HG03521 (cell line): ENCODE measurements around the gene SLC25A27.

Source experiments
- ATAC-seq: cut with Tn5 transposase; IDR thresholded peaks from one replicate; pipeline ENCODE4 v1.9.1; 2021; ENCODE audit warnings: mild to moderate bottlenecking, moderate library complexity; ENCODE audit not compliant: unreplicated experiment

Gene SLC25A27

GRCh38 chr6:46648869-46649492 is 3.8 kb upstream of the SLC25A27 start:
- ATAC-seq: no peak

DNA sequence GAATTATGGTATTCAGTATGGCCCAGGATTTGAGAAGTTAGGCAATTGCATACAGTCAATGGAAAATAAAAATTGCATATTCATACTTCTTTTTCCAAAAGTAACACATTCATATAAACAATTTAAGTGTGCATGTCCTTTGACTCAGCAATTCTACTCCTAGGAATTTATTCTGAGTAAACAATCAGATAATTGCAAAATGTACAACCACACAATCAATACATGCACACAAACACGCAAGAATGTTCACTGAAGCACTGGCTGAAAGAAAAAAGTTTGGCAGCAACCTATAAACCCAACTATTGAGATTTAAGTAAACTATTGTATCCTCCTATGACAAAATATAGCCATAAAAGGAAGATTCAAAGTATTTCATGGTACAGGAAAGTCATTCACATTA is 1.8 kb upstream of the SLC25A27 start:
- no peak for ATAC-seq

- ATAC-seq: no peak
Measured at GRCh38 chr6:46651816-46652215, 959 bp upstream of the SLC25A27 start.

DNA sequence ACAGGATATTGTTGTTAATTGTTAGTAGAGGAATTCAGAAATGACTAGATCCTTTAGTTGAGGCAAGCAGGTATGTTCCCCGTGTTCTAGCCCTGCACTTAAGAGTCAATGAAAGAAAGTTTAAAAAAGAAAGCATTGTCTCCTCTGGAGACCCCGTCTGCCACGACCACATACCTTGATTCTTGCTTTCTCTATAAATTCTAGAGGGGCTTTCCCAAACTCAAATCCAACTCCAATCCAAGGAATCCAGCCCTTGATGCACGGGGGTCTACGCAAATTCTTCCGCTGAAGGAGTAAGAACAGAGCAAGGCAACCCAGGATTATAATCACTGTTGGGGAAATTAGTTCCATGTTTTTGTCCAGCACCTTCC is 558 bp upstream of the SLC25A27 start:
- ATAC-seq: no peak

GRCh38 chr6:46653439-46654195 is 842 bp downstream of the SLC25A27 start:
- no peak for ATAC-seq

DNA sequence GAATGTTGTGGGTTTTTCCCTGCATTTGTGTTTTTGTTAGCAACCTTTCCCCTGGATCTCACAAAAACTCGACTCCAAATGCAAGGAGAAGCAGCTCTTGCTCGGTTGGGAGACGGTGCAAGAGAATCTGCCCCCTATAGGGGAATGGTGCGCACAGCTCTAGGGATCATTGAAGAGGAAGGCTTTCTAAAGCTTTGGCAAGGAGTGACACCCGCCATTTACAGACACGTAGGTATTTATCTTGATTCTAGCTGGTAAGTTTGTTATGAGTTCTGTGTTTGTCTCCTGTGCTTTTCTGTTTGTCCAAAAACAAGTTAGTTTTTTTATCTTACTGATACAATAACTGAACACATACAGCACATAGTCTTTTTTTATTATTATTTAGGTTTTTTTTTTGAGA is 3.0 kb downstream of the SLC25A27 start:
- ATAC-seq: no peak

GRCh38 chr6:46657642-46658041 is 4.9 kb downstream of the SLC25A27 start:
- ATAC-seq: no peak

DNA sequence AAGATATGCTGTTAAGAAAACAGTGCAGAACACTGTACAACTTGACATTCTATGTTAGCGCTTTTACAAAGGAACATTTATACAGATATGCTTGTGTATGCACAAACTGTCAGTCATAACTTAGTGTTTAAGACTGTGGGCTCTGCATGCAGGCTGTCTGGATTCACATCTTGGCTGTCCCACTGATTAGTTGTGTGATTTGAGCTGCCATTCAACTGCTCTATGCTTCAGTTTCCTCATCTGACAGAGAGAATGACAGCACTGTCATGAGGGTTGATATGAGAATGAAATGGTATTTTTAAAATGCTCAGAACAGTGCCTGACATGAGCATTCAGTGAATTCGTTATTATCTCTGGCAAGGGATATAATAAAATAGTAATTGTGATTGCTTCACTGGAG is 8.7 kb downstream of the SLC25A27 start:
- no peak for ATAC-seq

DNA sequence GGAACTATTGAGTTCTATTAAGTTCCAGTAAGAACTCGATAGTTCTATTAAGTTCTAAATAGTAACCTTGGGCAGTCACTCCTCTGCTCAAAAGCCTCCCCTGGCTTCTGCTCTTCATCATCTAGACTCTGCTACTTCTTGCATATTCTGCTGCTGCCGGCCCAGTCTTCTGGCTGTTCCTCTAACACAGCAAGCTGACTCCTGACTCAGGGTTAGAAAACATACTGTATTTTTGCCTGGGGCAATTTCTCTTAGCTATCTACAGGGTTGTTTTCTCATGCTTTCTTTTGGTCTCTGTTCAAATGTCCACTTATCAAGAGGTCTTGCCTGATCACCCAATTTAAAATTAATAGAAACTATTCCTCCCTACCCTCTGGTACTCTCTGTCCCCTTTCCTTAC is 14.6 kb downstream of the SLC25A27 start:
- no peak for ATAC-seq

DNA sequence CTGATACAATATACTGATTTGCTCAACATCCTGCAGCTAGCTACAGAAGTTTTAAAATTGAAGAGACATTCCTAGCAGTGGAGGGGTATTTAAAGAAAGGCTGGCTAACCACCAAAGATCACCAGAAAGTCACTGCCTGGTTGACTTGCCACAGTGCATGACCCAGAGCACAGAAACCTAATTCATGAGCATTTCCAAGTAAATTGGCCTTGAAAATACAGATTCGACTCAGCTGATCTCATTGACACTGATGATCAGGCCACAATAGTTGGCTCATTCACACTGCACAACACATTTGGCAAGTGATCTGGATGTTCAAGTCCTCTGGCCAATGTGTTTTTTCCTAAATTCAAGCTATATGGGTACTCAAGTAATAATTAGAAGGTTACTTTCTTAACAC is 21.6 kb downstream of the SLC25A27 start:
- ATAC-seq: no peak

DNA sequence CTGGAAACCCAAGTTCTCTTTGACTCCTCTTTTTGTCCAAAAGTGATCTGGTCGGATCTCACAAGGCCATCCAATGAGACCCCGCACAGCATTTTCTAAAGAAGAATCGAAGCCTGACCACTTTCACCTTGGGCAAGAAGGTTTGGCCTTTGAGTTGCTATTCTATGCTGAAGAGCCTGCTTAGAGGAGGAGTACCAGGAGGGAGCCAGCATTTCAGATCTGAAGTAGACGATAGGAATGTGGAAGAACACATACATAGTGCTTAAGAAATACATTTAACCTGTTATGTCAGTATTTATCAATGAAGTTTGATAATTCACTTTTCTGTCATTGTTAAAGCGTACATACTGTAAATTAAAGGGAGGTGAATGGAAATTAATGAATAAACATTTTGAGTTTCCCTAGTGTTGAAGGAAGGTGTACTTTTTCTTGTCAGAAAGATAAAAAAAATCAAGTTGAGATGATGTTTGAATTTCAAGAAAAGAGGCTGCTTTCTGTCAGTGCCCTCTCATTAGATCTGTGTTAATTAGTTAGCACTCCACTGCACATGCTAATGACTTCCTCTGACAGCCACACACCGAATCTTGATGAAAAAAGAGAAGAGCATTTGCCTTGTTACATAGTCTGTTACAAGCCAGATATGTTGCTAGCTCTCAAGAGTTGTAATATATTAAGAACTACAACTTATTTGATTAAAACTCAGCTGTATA is 24.0 kb downstream of the SLC25A27 start:
- no peak for ATAC-seq

DNA sequence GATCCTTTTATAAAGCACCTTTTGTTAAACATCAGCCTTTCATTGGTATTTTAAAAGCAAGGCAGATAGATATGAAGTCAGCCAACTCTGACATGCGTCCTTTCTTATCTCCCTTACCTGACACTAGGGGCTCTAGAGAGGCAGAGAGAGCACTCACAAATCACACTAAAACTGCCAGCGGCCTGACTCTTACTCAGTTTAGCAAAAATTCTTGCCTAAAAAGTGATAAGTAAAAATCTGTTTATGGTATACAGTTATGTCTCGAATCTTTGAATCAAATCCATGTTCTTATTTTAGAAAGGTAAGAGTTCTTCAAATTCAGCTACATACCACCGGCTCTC is 24.5 kb downstream of the SLC25A27 start:
- no peak for ATAC-seq

DNA sequence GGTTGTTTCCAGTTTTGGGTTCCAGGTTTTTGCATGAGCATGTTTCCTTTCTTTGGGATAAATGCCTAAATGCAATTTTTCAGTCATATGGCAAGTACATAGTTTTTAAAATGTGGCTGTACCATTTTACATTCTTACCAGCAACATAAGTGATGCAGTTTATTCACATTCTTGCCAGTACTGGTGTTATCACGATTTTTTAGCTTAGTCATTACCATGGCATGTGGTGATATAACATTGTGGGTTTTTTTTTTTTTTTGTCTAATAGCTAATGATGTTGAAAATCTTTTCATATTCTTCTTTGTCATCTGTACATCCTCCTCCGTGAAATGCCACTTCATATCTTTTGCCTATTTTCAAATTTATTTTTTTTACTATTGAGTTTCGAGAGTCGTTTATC is 32.0 kb downstream of the SLC25A27 start:
- ATAC-seq: no peak

- no peak for ATAC-seq
Measured at GRCh38 chr6:46687619-46688097, 34.9 kb downstream of the SLC25A27 start, which contains the start of gene TDRD6. Gene TDRD6 (plus strand): TSS chr6:46687885. CDS start chr6:46688129, 244 bp downstream.

DNA sequence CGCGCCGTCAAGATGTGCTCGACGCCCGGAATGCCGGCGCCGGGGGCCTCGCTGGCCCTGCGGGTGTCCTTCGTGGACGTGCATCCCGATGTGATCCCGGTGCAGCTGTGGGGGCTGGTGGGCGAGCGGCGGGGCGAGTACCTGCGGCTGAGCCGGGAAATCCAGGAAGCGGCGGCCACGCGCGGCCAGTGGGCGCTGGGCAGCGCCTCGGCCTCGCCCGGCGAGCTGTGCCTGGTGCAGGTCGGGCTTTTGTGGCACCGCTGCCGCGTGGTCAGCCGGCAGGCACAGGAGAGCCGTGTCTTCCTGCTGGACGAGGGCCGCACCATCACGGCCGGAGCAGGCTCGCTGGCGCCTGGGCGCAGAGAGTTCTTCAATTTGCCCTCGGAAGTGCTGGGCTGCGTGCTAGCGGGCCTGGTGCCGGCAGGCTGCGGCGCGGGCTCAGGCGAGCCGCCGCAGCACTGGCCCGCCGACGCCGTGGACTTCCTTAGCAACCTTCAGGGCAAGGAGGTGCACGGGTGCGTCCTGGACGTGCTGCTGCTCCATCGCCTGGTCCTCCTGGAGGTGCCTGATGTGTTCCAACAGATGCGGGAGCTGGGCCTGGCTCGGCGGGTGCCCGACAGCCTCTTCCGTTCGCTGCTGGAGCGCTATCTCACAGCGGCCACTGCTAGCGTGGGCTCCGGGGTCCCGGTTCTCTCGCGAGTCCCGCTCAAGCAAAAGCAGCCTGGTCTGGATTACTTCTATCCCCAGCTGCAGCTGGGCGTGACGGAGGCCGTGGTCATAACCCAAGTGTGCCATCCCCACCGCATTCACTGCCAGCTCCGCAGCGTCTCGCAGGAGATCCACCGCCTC is 35.6 kb downstream of the SLC25A27 start:
- no peak for ATAC-seq

DNA sequence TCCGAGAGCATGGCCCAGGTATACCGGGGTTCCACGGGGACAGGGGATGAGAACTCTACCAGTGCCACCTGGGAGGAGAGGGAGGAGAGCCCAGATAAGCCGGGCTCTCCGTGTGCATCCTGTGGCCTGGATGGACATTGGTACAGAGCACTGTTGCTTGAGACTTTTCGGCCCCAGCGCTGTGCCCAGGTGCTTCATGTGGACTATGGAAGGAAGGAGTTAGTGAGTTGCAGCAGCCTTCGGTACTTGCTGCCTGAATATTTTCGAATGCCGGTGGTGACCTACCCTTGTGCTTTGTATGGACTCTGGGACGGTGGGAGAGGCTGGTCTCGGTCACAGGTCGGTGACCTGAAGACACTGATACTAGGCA is 36.2 kb downstream of the SLC25A27 start:
- ATAC-seq: no peak

- no peak for ATAC-seq
Measured at GRCh38 chr6:46689657-46690056, 36.9 kb downstream of the SLC25A27 start.

DNA sequence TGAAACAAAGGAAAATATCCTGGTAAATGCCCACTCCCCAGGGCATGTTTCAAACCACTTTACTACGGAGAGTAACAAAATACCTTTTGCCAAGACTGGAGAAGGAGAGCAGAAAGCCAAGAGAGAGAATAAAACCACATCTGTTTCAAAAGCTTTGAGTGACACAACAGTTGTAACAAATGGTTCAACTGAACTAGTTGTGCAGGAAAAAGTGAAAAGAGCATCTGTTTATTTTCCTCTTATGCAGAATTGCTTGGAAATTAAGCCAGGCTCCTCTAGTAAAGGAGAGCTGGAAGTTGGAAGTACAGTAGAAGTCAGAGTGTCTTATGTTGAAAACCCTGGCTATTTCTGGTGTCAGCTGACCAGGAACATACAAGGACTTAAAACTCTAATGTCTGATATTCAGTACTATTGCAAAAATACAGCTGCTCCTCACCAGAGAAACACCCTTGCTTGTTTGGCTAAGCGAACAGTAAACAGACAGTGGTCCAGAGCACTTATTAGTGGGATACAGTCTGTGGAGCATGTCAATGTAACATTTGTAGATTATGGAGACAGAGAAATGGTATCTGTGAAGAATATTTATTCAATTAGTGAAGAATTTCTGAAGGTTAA is 37.5 kb downstream of the SLC25A27 start:
- no peak for ATAC-seq

DNA sequence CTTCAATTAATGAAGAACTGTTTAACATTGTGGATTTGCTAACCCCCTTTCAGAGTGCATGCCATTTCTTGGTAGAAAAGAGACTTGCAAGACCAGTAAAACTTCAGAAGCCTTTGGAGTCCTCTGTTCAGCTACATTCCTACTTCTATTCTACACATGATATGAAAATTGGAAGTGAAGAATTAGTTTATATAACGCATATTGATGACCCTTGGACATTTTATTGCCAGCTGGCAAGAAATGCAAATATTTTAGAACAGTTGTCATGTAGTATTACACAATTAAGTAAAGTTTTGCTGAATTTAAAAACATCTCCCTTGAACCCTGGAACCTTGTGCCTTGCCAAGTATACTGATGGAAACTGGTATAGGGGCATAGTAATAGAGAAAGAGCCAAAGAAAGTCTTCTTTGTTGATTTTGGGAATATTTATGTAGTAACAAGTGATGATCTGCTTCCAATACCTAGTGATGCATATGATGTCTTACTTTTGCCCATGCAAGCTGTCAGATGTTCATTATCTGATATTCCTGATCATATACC is 38.2 kb downstream of the SLC25A27 start:
- ATAC-seq: no peak

DNA sequence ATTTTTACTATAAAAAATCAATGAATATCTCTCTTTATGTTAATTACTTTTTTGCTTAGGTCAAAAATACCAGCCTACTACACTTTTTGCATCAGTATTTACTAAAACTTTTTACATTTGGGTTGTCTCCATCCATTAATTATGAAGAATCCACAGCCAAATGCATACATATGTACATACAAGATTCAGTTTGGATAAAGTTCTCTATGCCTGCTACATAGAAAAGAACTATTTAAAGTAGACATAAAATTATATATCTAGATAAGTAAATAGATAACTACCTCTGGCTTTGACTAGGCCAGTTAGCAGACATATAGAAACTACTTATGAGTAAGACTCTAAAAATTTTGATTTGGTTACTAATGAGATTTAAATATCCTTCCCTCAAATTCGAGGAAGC is 47.2 kb downstream of the SLC25A27 start:
- ATAC-seq: no peak
